ENCODE results near the gene SIM1. TPM values are rescaled to one million over a fixed set of nuclear protein-coding genes. Genes with fewer than 3 reads are reported as not detected.

SIM1 gene
- total RNA-seq, 1 experiment from 2014 or later = not detected

DNA sequence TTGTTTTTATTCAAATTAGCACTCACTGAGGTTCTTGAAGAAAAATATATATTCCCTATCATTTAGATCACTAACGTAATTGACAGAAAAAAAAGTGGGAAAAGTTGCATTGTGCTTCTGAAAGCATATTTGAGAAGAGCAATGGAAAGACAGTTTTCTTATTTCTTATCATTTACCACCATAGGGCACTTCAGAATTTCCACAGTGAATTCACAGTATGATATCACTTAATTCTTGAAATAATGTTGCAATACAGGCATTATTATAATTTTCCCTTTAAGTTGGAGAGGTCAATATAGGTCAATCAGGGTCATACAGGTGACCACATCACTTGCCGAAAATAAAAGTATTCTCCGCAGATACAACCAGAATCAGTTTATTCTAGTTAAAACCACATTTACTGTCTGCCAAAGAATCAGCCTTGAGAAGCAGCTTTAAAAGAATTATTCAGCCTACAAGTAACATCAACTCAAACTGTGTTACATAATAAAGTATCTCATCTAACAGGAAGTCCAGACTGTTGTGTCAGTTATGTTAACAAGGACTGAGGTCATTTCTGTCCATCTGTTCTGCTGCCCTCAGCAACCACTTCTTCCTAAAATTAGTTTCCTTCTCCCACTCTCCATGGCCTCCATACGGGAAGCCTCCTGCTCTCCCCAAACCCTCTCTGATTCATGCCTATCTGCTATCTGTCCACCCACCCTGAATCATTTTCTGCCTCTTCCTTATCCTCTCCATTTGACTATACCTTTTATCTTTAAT lies 121.2 kb downstream of the SIM1 start:
- H3K36me3 ChIP-seq (ENCODE audit: control insufficient read depth in 1 of 2, insufficient read depth in 2 of 2, low read length in 2 of 2) = no peaks in the 10 kb centered on the region
- POLR2A ChIA-PET = no interaction called here
- no peaks in the 10 kb centered on the region for H3K9me3 ChIP-seq (ENCODE audit: control insufficient read depth in 1 of 2, insufficient read depth in 1 of 2, low read depth in 1 of 2, low read length in 2 of 2)
- H3K9ac ChIP-seq (ENCODE audit: low read length) = no peak overlapping the region
- RAD21 ChIA-PET (ENCODE audit: low non-redundant PET in 1 of 2, low total read pairs in 2 of 2, uncharacterized antibody in 2 of 2, unreplicated experiment in 2 of 2) = no interaction called here
- TF ChIP-seq EZH2 (IDR thresholded peaks at IDR 0.05) (no peak), FOSL1 (IDR thresholded peaks at IDR 0.05; ENCODE audit: low read depth) (no peak), ELF1 (IDR thresholded peaks at IDR 0.05; ENCODE audit: borderline replicate concordance, low read depth) (no peak), SIN3A (IDR thresholded peaks at IDR 0.05; ENCODE audit: low read depth) (no peak), CEBPB (IDR thresholded peaks at IDR 0.05; ENCODE audit: low read depth) (no peak), POLR2AphosphoS5 (IDR thresholded peaks at IDR 0.05; ENCODE audit: low read depth, low read length) (no peak), YY1 (IDR thresholded peaks at IDR 0.05; ENCODE audit: extremely low read depth, insufficient replicate concordance, low read depth, low read length) (no peak), EGR1 (IDR thresholded peaks at IDR 0.05; ENCODE audit: low read depth) (no peak), POLR2A (IDR thresholded peaks at IDR 0.05; ENCODE audit: borderline replicate concordance, extremely low read depth, insufficient read depth, insufficient read length) (no peak), JUND (IDR thresholded peaks at IDR 0.05) (no peak), CBX3 (IDR thresholded peaks at IDR 0.05; ENCODE audit: low read depth) (no peak), TCF7L2 (IDR thresholded peaks at IDR 0.05; ENCODE audit: borderline replicate concordance, extremely low read depth, insufficient read depth, insufficient read length) (no peak)
- TF ChIP-seq, protein P1, sequence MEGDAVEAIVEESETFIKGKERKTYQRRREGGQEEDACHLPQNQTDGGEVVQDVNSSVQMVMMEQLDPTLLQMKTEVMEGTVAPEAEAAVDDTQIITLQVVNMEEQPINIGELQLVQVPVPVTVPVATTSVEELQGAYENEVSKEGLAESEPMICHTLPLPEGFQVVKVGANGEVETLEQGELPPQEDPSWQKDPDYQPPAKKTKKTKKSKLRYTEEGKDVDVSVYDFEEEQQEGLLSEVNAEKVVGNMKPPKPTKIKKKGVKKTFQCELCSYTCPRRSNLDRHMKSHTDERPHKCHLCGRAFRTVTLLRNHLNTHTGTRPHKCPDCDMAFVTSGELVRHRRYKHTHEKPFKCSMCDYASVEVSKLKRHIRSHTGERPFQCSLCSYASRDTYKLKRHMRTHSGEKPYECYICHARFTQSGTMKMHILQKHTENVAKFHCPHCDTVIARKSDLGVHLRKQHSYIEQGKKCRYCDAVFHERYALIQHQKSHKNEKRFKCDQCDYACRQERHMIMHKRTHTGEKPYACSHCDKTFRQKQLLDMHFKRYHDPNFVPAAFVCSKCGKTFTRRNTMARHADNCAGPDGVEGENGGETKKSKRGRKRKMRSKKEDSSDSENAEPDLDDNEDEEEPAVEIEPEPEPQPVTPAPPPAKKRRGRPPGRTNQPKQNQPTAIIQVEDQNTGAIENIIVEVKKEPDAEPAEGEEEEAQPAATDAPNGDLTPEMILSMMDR (IDR thresholded peaks at IDR 0.05 in 2 of 3, conservative IDR thresholded peaks at IDR 0.05 in 1 of 3; ENCODE audit: borderline replicate concordance in 1 of 3, insufficient read depth in 1 of 3, low read depth in 2 of 3, low read length in 2 of 3) = no peak
- TF ChIP-seq, protein P2, sequence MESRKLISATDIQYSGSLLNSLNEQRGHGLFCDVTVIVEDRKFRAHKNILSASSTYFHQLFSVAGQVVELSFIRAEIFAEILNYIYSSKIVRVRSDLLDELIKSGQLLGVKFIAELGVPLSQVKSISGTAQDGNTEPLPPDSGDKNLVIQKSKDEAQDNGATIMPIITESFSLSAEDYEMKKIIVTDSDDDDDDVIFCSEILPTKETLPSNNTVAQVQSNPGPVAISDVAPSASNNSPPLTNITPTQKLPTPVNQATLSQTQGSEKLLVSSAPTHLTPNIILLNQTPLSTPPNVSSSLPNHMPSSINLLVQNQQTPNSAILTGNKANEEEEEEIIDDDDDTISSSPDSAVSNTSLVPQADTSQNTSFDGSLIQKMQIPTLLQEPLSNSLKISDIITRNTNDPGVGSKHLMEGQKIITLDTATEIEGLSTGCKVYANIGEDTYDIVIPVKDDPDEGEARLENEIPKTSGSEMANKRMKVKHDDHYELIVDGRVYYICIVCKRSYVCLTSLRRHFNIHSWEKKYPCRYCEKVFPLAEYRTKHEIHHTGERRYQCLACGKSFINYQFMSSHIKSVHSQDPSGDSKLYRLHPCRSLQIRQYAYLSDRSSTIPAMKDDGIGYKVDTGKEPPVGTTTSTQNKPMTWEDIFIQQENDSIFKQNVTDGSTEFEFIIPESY (IDR thresholded peaks at IDR 0.05; ENCODE audit: extremely low read depth, insufficient replicate concordance, low read length) = no peak
- TF ChIP-seq, protein P3, sequence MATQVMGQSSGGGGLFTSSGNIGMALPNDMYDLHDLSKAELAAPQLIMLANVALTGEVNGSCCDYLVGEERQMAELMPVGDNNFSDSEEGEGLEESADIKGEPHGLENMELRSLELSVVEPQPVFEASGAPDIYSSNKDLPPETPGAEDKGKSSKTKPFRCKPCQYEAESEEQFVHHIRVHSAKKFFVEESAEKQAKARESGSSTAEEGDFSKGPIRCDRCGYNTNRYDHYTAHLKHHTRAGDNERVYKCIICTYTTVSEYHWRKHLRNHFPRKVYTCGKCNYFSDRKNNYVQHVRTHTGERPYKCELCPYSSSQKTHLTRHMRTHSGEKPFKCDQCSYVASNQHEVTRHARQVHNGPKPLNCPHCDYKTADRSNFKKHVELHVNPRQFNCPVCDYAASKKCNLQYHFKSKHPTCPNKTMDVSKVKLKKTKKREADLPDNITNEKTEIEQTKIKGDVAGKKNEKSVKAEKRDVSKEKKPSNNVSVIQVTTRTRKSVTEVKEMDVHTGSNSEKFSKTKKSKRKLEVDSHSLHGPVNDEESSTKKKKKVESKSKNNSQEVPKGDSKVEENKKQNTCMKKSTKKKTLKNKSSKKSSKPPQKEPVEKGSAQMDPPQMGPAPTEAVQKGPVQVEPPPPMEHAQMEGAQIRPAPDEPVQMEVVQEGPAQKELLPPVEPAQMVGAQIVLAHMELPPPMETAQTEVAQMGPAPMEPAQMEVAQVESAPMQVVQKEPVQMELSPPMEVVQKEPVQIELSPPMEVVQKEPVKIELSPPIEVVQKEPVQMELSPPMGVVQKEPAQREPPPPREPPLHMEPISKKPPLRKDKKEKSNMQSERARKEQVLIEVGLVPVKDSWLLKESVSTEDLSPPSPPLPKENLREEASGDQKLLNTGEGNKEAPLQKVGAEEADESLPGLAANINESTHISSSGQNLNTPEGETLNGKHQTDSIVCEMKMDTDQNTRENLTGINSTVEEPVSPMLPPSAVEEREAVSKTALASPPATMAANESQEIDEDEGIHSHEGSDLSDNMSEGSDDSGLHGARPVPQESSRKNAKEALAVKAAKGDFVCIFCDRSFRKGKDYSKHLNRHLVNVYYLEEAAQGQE (IDR thresholded peaks at IDR 0.05; ENCODE audit: low read depth) = no peak
- TF ChIP-seq, protein P4, sequence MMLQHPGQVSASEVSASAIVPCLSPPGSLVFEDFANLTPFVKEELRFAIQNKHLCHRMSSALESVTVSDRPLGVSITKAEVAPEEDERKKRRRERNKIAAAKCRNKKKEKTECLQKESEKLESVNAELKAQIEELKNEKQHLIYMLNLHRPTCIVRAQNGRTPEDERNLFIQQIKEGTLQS (IDR thresholded peaks at IDR 0.05) = no peak
- TF ChIP-seq, protein P5, sequence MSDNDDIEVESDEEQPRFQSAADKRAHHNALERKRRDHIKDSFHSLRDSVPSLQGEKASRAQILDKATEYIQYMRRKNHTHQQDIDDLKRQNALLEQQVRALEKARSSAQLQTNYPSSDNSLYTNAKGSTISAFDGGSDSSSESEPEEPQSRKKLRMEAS (IDR thresholded peaks at IDR 0.05) = no peak
- no peak overlapping the region for H3K4me2 ChIP-seq (ENCODE audit: low read length)
- BruUV-seq (replicated peaks) = no TSS peak
- no peaks in the 10 kb centered on the region for H3K4me1 ChIP-seq (ENCODE audit: control insufficient read depth in 1 of 2, insufficient read depth in 2 of 2, low read length in 2 of 2)
- no peak overlapping the region for H3K27ac ChIP-seq (ENCODE audit: low read depth, low read length)
- H4K20me1 ChIP-seq (ENCODE audit: insufficient read depth) = no peaks in the 10 kb centered on the region
- ATAC-seq (no peak), DNase-seq (ENCODE audit: low read depth, low spot score) (no peak)
- H3K4me3 ChIP-seq (replicated peaks in 1 of 2; ENCODE audit: low read depth in 1 of 2, low read length in 2 of 2) = no peak overlapping the region
- H2AFZ ChIP-seq (ENCODE audit: low read depth, low read length, poor library complexity, severe bottlenecking) = no peak overlapping the region
- H3K27me3 ChIP-seq (ENCODE audit: insufficient read depth, low read length) = no peaks in the 10 kb centered on the region
- no peaks in the 10 kb centered on the region for H3K79me2 ChIP-seq (ENCODE audit: insufficient read depth, low read length)
- H3K9me2 ChIP-seq (ENCODE audit: insufficient read depth) = no peaks in the 10 kb centered on the region
- intact Hi-C loops (cut with micrococcal nuclease) = no loop called here
- CTCF ChIA-PET = no interaction called here
